Ovary (tissue), 3 donors: ENCODE results near the gene CCDC178.

Source experiments
- EP300 ChIP-seq: sonication (generic); formaldehyde crosslinking; IDR thresholded peaks from one replicate; pipeline ENCODE4 v1.6.1; 2017; ENCODE audit warnings: antibody characterized with exemption
- POLR2A ChIP-seq: fragments of 450-650 bp; IDR thresholded peaks from one replicate; pipeline ENCODE4 v1.6.1; 2017; ENCODE audit warnings: antibody characterized with exemption, mild to moderate bottlenecking, moderate library complexity
- TF ChIP-seq, protein P1 (sequence below), 3 donors: fragments of 450-650 bp in 2 of 3; fragments of 200-600 bp in 1 of 3; IDR thresholded peaks; one replicate each; pipeline versions ENCODE4 v1.5.1 to v1.8.0; 2016 to 2022; ENCODE audit warnings: antibody characterized with exemption in 3 of 3, mild to moderate bottlenecking in 1 of 3
- donor health status: DM: no; HTN: no; CAD: no.

DNA sequence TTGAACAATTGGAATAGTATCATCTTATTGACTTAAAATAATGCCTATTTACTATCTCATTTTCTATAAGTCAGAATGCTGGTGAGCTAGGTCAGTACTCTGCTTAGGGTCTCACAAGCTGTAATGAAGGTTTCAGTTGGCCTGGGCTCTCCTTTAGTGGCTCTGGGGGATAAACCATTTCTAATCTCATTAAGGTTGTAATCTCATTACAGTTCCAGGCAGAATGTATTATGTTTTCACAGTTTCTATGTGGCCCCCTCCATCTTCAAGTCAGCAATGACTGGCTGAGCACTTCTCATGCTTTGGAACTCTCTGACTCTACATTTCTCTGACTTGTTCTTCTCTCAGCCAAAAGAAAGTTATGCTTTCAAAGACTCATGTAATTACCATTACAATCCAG, 163.1 kb downstream of the CCDC178 start:
- TF ChIP-seq, protein P1, sequence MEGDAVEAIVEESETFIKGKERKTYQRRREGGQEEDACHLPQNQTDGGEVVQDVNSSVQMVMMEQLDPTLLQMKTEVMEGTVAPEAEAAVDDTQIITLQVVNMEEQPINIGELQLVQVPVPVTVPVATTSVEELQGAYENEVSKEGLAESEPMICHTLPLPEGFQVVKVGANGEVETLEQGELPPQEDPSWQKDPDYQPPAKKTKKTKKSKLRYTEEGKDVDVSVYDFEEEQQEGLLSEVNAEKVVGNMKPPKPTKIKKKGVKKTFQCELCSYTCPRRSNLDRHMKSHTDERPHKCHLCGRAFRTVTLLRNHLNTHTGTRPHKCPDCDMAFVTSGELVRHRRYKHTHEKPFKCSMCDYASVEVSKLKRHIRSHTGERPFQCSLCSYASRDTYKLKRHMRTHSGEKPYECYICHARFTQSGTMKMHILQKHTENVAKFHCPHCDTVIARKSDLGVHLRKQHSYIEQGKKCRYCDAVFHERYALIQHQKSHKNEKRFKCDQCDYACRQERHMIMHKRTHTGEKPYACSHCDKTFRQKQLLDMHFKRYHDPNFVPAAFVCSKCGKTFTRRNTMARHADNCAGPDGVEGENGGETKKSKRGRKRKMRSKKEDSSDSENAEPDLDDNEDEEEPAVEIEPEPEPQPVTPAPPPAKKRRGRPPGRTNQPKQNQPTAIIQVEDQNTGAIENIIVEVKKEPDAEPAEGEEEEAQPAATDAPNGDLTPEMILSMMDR (IDR thresholded peaks at IDR 0.05) = no peak
- TF ChIP-seq POLR2A (no peak), EP300 (no peak)
